OCI-LY7 (cell line): Measurements from ENCODE around the gene LHX4.

Experiments
- CTCF ChIP-seq: fragments of 200-600 bp; sonication (generic); conservative IDR thresholded peaks from 2 replicates; pipeline ENCODE4 v1.5.1; 2014; ENCODE audit warnings: mild to moderate bottlenecking, antibody characterized with exemption, low read length, moderate library complexity, mixed read lengths
- EZH2phosphoT487 ChIP-seq: fragments of 200-600 bp; sonication (generic); IDR thresholded peaks from 2 replicates; pipeline ENCODE4 v1.6.1; 2018; ENCODE audit warnings: low read depth, borderline replicate concordance, mild to moderate bottlenecking, mixed run types, antibody characterized with exemption, low read length, moderate library complexity, mixed read lengths

GRCh38 chr1:180256341-180257027 lies 26.4 kb downstream of the LHX4 start:
- TF ChIP-seq CTCF: no peak
- no peak for TF ChIP-seq EZH2phosphoT487
